H9 (cell line): ENCODE measurements around the gene CCPG1. TPM values are rescaled to one million over a fixed set of nuclear protein-coding genes. Genes with fewer than 3 reads are reported as not detected.
A peak's percentile ranks its signal among the peaks of the same experiment; 100 is the strongest.

Experiments
- DNase-seq: peaks from one replicate; pipeline ENCODE4 v3.0.0-alpha.2; 2017
- H2AFZ ChIP-seq: one replicate; pipeline ENCODE4 v1.6.1; 2013; ENCODE audit warnings: mild to moderate bottlenecking, low read length, control low read depth, moderate library complexity
- H2AK5ac ChIP-seq: 2 replicates; pipeline ENCODE4 v1.6.1; 2013; ENCODE audit warnings: low read length, control low read depth, mixed read lengths; ENCODE audit not compliant: insufficient read length
- H2BK120ac ChIP-seq: one replicate; pipeline ENCODE4 v1.6.1; 2013; ENCODE audit warnings: low read depth, mild to moderate bottlenecking, low read length, control low read depth, inconsistent platforms; ENCODE audit not compliant: poor library complexity, severe bottlenecking
- H2BK12ac ChIP-seq: 2 replicates; pipeline ENCODE4 v1.6.1; 2013; ENCODE audit warnings: low read length, control low read depth, mixed read lengths, low read depth; ENCODE audit not compliant: insufficient read length
- H2BK15ac ChIP-seq: 2 replicates; pipeline ENCODE4 v1.6.1; 2013; ENCODE audit warnings: low read depth, low read length, control low read depth
- H2BK20ac ChIP-seq: one replicate; pipeline ENCODE4 v1.6.1; 2013; ENCODE audit warnings: low read depth, mild to moderate bottlenecking, low read length, control low read depth, inconsistent platforms; ENCODE audit not compliant: poor library complexity, severe bottlenecking
- H2BK5ac ChIP-seq: 2 replicates; pipeline ENCODE4 v1.6.1; 2013; ENCODE audit warnings: low read length, control low read depth, mixed read lengths; ENCODE audit not compliant: insufficient read length
- H3K14ac ChIP-seq: 2 replicates; pipeline ENCODE4 v1.6.1; 2013; ENCODE audit warnings: low read length, control low read depth; ENCODE audit not compliant: insufficient read depth
- H3K18ac ChIP-seq: 2 replicates; pipeline ENCODE4 v1.6.1; 2013; ENCODE audit warnings: low read depth, mild to moderate bottlenecking, mixed read lengths, low read length, control low read depth; ENCODE audit not compliant: insufficient read length
- H3K23ac ChIP-seq: 2 replicates; pipeline ENCODE4 v1.6.1; 2013; ENCODE audit warnings: low read length, control low read depth, mixed read lengths, low read depth; ENCODE audit not compliant: insufficient read length
- H3K23me2 ChIP-seq: 2 replicates; pipeline ENCODE4 v1.6.1; 2013; ENCODE audit warnings: low read depth, mild to moderate bottlenecking, mixed read lengths, low read length, control low read depth; ENCODE audit not compliant: insufficient read length, poor library complexity, severe bottlenecking
- H3K27ac ChIP-seq: 2 replicates; pipeline ENCODE4 v1.5.1; 2013; ENCODE audit warnings: low read length, control low read depth, mixed read lengths, low read depth; ENCODE audit not compliant: insufficient read length
- H3K27me3 ChIP-seq: 2 replicates; pipeline ENCODE4 v1.6.1; 2013; ENCODE audit warnings: low read length, control low read depth, inconsistent platforms; ENCODE audit not compliant: insufficient read depth
- H3K4ac ChIP-seq: 2 replicates; pipeline ENCODE4 v1.6.1; 2013; ENCODE audit warnings: low read depth, mild to moderate bottlenecking, control low read depth, inconsistent platforms, low read length, moderate library complexity
- H3K4me1 ChIP-seq: 2 replicates; pipeline ENCODE4 v1.6.1; 2013; ENCODE audit warnings: low read length, control low read depth, inconsistent platforms; ENCODE audit not compliant: insufficient read depth
- H3K4me2 ChIP-seq: 2 replicates; pipeline ENCODE4 v1.6.1; 2013; ENCODE audit warnings: low read length, control low read depth, mixed read lengths; ENCODE audit not compliant: insufficient read length, insufficient read depth
- H3K56ac ChIP-seq: 2 replicates; pipeline ENCODE4 v1.6.1; 2013; ENCODE audit warnings: low read depth, mild to moderate bottlenecking, mixed read lengths, low read length, control low read depth; ENCODE audit not compliant: insufficient read length
- H3K79me1 ChIP-seq: 2 replicates; pipeline ENCODE4 v1.6.1; 2013; ENCODE audit warnings: low read depth, mild to moderate bottlenecking, moderate library complexity, low read length, control low read depth, inconsistent platforms; ENCODE audit not compliant: insufficient read depth, poor library complexity, severe bottlenecking
- H3K79me2 ChIP-seq: 2 replicates; pipeline ENCODE4 v1.6.1; 2013; ENCODE audit warnings: low read length, control low read depth, inconsistent platforms; ENCODE audit not compliant: insufficient read depth
- H3K9ac ChIP-seq: 2 replicates; pipeline ENCODE4 v1.6.1; 2013; ENCODE audit warnings: low read length, control low read depth, mixed read lengths; ENCODE audit not compliant: insufficient read length; ENCODE audit errors: extremely low read depth
- H3K9me3 ChIP-seq: one replicate; pipeline ENCODE4 v1.6.1; 2013; ENCODE audit warnings: low read depth, low read length, inconsistent platforms; ENCODE audit not compliant: control insufficient read depth
- H3T11ph ChIP-seq: one replicate; pipeline ENCODE4 v1.6.1; 2013; ENCODE audit warnings: mild to moderate bottlenecking, low read length, control low read depth, inconsistent platforms
- H4K20me1 ChIP-seq: one replicate; pipeline ENCODE4 v1.6.1; 2013; ENCODE audit not compliant: control insufficient read depth, insufficient read length, insufficient read depth
- H4K5ac ChIP-seq: 2 replicates; pipeline ENCODE4 v1.6.1; 2013; ENCODE audit warnings: low read depth, mild to moderate bottlenecking, mixed read lengths, low read length, control low read depth; ENCODE audit not compliant: insufficient read length
- H4K8ac ChIP-seq: replicated peaks from 2 replicates; pipeline ENCODE4 v1.6.1; 2013; ENCODE audit warnings: low read length, control low read depth, mixed read lengths, low read depth; ENCODE audit not compliant: insufficient read length
- H4K91ac ChIP-seq: 2 replicates; pipeline ENCODE4 v1.6.1; 2013; ENCODE audit warnings: low read depth, mild to moderate bottlenecking, moderate library complexity, mixed read lengths, low read length, control low read depth; ENCODE audit not compliant: insufficient read length
- H3K27ac Mint-ChIP-seq, 3 experiments: 2 replicates in 2 of 3; 3 replicates in 1 of 3; pipeline ENCODE4 v1.8.0; 2020 to 2021; ENCODE audit warnings: mixed read lengths in 3 of 3, mild to moderate bottlenecking in 1 of 3, moderate library complexity in 1 of 3
- H3K27me3 Mint-ChIP-seq: 2 replicates; pipeline ENCODE4 v1.8.0; 2021; ENCODE audit warnings: low read depth, mild to moderate bottlenecking, moderate library complexity, mixed read lengths
- H3K36me3 Mint-ChIP-seq, 3 experiments: 2 replicates in 2 of 3; 3 replicates in 1 of 3; pipeline ENCODE4 v1.8.0; 2020 to 2021; ENCODE audit warnings: low read depth in 3 of 3, mixed read lengths in 3 of 3; ENCODE audit not compliant: insufficient read depth in 1 of 3
- H3K4me1 Mint-ChIP-seq, 2 experiments: 2 replicates each; pipeline ENCODE4 v1.8.0; 2020; ENCODE audit warnings: mixed read lengths in 2 of 2
- H3K4me3 Mint-ChIP-seq, 2 experiments: 2 replicates in 1 of 2; 3 replicates in 1 of 2; pipeline ENCODE4 v1.8.0; 2020 to 2021; ENCODE audit warnings: mild to moderate bottlenecking in 2 of 2, mixed read lengths in 2 of 2, moderate library complexity in 1 of 2
- H3K9me3 Mint-ChIP-seq, 2 experiments: 2 replicates in 1 of 2; 3 replicates in 1 of 2; pipeline ENCODE4 v1.8.0; 2020; ENCODE audit warnings: mild to moderate bottlenecking in 2 of 2, mixed read lengths in 2 of 2, moderate library complexity in 1 of 2
- CTCF ChIP-seq: fragments of 200-600 bp; sonication (generic); conservative IDR thresholded peaks from 3 replicates; pipeline ENCODE4 v1.8.0; 2021; ENCODE audit warnings: antibody characterized with exemption, mild to moderate bottlenecking
- WGBS: extraction: QIAGEN DNeasy Blood & Tissue Kit; methylation state at CpG from one replicate; pipeline ENCODE4 v1.1.7; 2013; ENCODE audit warnings: missing lambda C conversion rate, low lambda C conversion rate, mixed read lengths; ENCODE audit not compliant: insufficient read length; ENCODE audit errors: extremely low coverage; 5-methylcytosine and 5-hydroxymethylcytosine counted together
- total RNA-seq: library from RNA; stranded (reverse); gene quantifications from 2 replicates; pipeline ENCODE4 v1.2.1, GENCODE V29; 2021

The CCPG1 gene
- total RNA-seq, 1 experiment from 2014 or later = 9.0 TPM

GRCh38 chr15:55353025-55353424, 55.1 kb downstream of the CCPG1 start:
- Histone ChIP-seq H2BK12ac (no peak overlapping the region), H3K27ac (no peak overlapping the region), H2BK120ac (no peak overlapping the region), H3K14ac (no peak overlapping the region), H4K5ac (no peak overlapping the region), H3K79me1 (no peaks in the 10 kb centered on the region), H3K4me2 (no peak overlapping the region), H3K4me1 (no peaks in the 10 kb centered on the region; the same call in 1 of the 2 replicates), H3K9ac (no peak overlapping the region), H2BK20ac (no peak overlapping the region), H4K91ac (no peak overlapping the region), H2AK5ac (no peak overlapping the region), H2BK15ac (no peak overlapping the region), H2BK5ac (no peak overlapping the region), H4K8ac (no peak overlapping the region), H3K9me3 (no peaks in the 10 kb centered on the region), H2AFZ (no peak overlapping the region), H3K18ac (no peak overlapping the region), H3K23me2 (no peaks in the 10 kb centered on the region), H3K27me3 (no peaks in the 10 kb centered on the region), H3K56ac (no peak overlapping the region), H3K23ac (no peak overlapping the region), H3K4ac (no peak overlapping the region), H3T11ph (no peak overlapping the region), H3K79me2 (no peaks in the 10 kb centered on the region), H4K20me1 (no peaks in the 10 kb centered on the region)
- no peak for TF ChIP-seq CTCF
- Mint-ChIP-seq H3K27ac (peak overlapping the region in 1 of 3 experiments; percentile 76; a peak in 2 of 7 replicates), H3K4me1 (peaks cover 12 to 14% of the 10 kb centered on the region in 2 experiments), H3K27me3 (no peaks in the 10 kb centered on the region), H3K4me3 (no peak overlapping the region), H3K9me3 (no peaks in the 10 kb centered on the region), H3K36me3 (no peaks in the 10 kb centered on the region; a peak in 1 of 7 replicates)
- DNase-seq = no peak
- no CpG with 5 or more reads among the region's 2 CpGs for WGBS
